GM23248 (cell line): ENCODE measurements around the gene UPP1. TPM values are rescaled to one million over a fixed set of nuclear protein-coding genes. Genes with fewer than 3 reads are reported as not detected.

ENCODE experiments used
- DNase-seq: peaks from one replicate; pipeline ENCODE4 v3.0.0-alpha.2; 2015
- H2AFZ ChIP-seq: fragments of 200-600 bp; sonication (generic); 2 replicates; pipeline ENCODE4 v1.6.1; 2016; ENCODE audit warnings: antibody characterized with exemption
- H3F3A ChIP-seq: fragments of 200-600 bp; sonication (generic); 2 replicates; pipeline ENCODE4 v1.6.1; 2016; ENCODE audit warnings: mild to moderate bottlenecking, antibody characterized with exemption, mixed run types; ENCODE audit not compliant: insufficient read depth
- H3K27ac ChIP-seq: fragments of 200-600 bp; sonication (generic); 2 replicates; pipeline ENCODE4 v1.5.1; 2016; ENCODE audit warnings: mild to moderate bottlenecking
- H3K27me3 ChIP-seq: fragments of 200-600 bp; sonication (generic); replicated peaks from 2 replicates; pipeline ENCODE4 v1.6.1; 2016; ENCODE audit warnings: mild to moderate bottlenecking; ENCODE audit not compliant: insufficient read depth
- H3K36me3 ChIP-seq: fragments of 200-600 bp; sonication (generic); 2 replicates; pipeline ENCODE4 v1.6.1; 2016; ENCODE audit warnings: low read depth, mild to moderate bottlenecking
- H3K4me1 ChIP-seq: fragments of 200-600 bp; sonication (generic); 2 replicates; pipeline ENCODE4 v1.6.1; 2016; ENCODE audit warnings: mild to moderate bottlenecking; ENCODE audit not compliant: insufficient read depth
- H3K4me2 ChIP-seq: fragments of 200-600 bp; sonication (generic); one replicate; pipeline ENCODE4 v1.6.1; 2016; ENCODE audit warnings: mild to moderate bottlenecking; ENCODE audit not compliant: unreplicated experiment
- H3K4me3 ChIP-seq: fragments of 200-600 bp; sonication (generic); 2 replicates; pipeline ENCODE4 v1.5.1; 2016; ENCODE audit warnings: mild to moderate bottlenecking
- H3K79me2 ChIP-seq: fragments of 200-600 bp; sonication (generic); 2 replicates; pipeline ENCODE4 v1.6.1; 2016; ENCODE audit warnings: mild to moderate bottlenecking; ENCODE audit not compliant: insufficient read depth
- H3K9ac ChIP-seq: fragments of 200-600 bp; sonication (generic); 2 replicates; pipeline ENCODE4 v1.6.1; 2016; ENCODE audit warnings: mild to moderate bottlenecking
- H3K9me2 ChIP-seq: fragments of 200-600 bp; sonication (generic); 2 replicates; pipeline ENCODE4 v1.6.1; 2016; ENCODE audit warnings: mixed run types, mild to moderate bottlenecking, moderate library complexity; ENCODE audit not compliant: insufficient read depth
- H3K9me3 ChIP-seq: fragments of 200-600 bp; sonication (generic); one replicate; pipeline ENCODE4 v1.6.1; 2017; ENCODE audit warnings: low read depth
- H4K20me1 ChIP-seq: fragments of 200-600 bp; sonication (generic); 2 replicates; pipeline ENCODE4 v1.6.0; 2016; ENCODE audit not compliant: insufficient read depth
- EZH2 ChIP-seq: fragments of 200-600 bp; sonication (generic); IDR thresholded peaks from 2 replicates; pipeline ENCODE4 v1.6.1; 2018; ENCODE audit warnings: antibody characterized with exemption, mild to moderate bottlenecking; ENCODE audit not compliant: insufficient read depth, poor library complexity, severe bottlenecking
- EZH2phosphoT487 ChIP-seq: fragments of 200-600 bp; sonication (generic); IDR thresholded peaks from 2 replicates; pipeline ENCODE4 v1.6.1; 2018; ENCODE audit warnings: antibody characterized with exemption, moderate library complexity, mild to moderate bottlenecking, low read depth; ENCODE audit not compliant: insufficient read depth
- WGBS, 2 experiments: methylation state at CpG; one replicate each; pipeline ENCODE4 v1.1.6; 2015 to 2017; ENCODE audit warnings: low lambda C conversion rate in 2 of 2, low coverage in 1 of 2; ENCODE audit errors: missing lambda C conversion rate in 2 of 2; 5-methylcytosine and 5-hydroxymethylcytosine counted together
- in situ Hi-C: fragments of 300-500 bp; cut with MboI; formaldehyde crosslinking; loops from 2 replicates; pipeline ENCODE4 v1.15.0; 2020
- polyA plus RNA-seq: library from polyadenylated mRNA; unstranded; fragments of >200 nt; fragmentation: Nextera tagmentation; extraction: Ambion mirVana; gene quantifications from 2 replicates; pipeline ENCODE4 v1.2.1, GENCODE V29; 2016
- total RNA-seq: library from RNA; depleted of rRNA; stranded (reverse); fragments of >200 nt; shearing (Covaris generic); gene quantifications from 2 replicates; pipeline ENCODE4 v1.2.3, GENCODE V29; 2014

Gene UPP1
- total and polyA plus RNA-seq, 2 experiments from 2014 or later: 12.9 to 33.2 TPM

DNA sequence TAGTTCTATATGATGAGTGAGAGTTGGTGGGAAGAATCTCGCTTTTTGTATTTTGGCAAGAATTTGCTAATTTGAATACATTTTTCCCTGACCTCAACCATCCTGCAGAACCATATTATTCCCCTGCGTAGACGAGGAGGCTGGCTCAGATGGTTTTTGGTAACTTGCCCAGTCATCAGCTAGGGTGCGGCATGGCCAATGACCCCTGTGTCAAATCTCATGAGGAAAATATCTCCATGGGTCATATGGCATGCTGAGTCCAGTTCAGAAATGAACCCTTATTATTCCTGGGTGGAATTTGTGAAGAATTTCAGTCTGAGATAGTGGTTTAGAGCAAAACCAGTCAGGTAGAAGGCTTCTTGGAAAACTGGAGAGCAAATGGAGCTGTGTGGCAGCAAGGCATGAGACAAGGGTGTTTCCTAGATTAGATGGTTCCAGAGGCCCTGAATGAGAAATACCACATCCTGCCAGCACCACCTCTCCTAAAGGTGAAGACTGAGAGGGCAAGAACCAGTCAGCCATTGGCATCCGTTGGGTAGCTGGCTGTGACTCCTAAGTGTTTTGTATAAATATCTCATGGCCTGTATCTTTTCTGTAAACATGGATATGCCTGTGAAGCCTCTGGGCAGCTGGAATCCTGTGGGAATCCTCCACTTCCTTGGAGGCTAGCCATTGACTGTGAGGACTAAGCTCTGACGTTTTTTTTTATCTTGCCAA lies 5.8 kb upstream of the UPP1 start:
- H3K9me2 ChIP-seq: no peaks in the 10 kb centered on the region
- 78 to 82% methylated on average over 6 of the region's 6 CpGs for WGBS, 2 experiments
- TF ChIP-seq EZH2phosphoT487 (no peak), EZH2 (no peak)
- H3F3A ChIP-seq: peaks cover 49% of the 10 kb centered on the region
- H3K9me3 ChIP-seq: no peaks in the 10 kb centered on the region
- H3K36me3 ChIP-seq: no peaks in the 10 kb centered on the region
- no peak overlapping the region for H2AFZ ChIP-seq
- H4K20me1 ChIP-seq: no peaks in the 10 kb centered on the region
- no peaks in the 10 kb centered on the region for H3K27me3 ChIP-seq
- in situ Hi-C loops: no loop called here
- peak; percentile 29 for DNase-seq
- no peak overlapping the region for H3K9ac ChIP-seq
- no peaks in the 10 kb centered on the region for H3K79me2 ChIP-seq
- no peak overlapping the region for H3K27ac ChIP-seq
- peaks cover 44% of the 10 kb centered on the region for H3K4me1 ChIP-seq
- H3K4me2 ChIP-seq: no peak overlapping the region
- no peak overlapping the region for H3K4me3 ChIP-seq

DNA sequence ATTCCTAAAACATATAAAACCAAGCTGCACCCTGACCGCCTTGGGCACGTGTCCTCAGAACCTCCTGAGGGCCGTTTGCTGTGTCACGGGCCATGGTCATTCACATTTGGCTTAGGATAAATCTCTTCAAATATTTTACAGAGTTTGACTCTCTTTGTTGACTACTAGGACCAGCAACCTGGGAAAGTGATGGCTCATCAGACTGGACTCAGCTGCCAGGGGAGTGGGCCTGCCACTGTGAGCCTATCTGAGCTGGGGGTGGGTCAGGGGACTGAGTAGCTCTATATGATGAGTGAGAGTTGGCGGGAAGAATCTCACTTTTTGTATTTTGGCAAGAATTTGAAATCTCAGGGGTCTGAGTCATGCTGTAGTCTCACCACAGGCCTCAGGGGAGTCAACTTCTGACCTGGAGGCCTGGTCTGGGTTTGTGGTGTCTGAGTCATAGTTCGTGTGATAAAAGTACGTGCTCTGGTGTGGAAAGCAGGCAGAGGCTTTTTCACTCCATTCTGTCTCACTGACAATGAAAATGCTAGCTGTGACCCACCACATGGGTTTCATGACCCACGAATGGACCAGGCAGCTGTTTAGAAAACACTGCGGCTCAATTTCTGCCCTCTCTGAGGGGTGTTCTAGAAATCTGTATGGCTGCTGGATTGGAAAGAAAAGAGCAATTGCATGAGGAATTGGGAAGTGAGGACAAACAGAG lies 4.2 kb upstream of the UPP1 start:
- peaks cover 45% of the 10 kb centered on the region for H3K4me1 ChIP-seq
- peak; percentile 99 for DNase-seq
- peak overlapping the region; percentile 61 for H3K9ac ChIP-seq
- H3K36me3 ChIP-seq: no peaks in the 10 kb centered on the region
- H3K4me2 ChIP-seq: peak overlapping the region; percentile 68
- H3K9me2 ChIP-seq: no peaks in the 10 kb centered on the region
- H2AFZ ChIP-seq: no peak overlapping the region
- 18 to 19% methylated on average over 9 of the region's 9 CpGs for WGBS, 2 experiments
- H3K4me3 ChIP-seq: 0 out of 2 replicates have a peak overlapping the region, but pooled peaks have one; percentile 36
- no peaks in the 10 kb centered on the region for H3K27me3 ChIP-seq
- no peaks in the 10 kb centered on the region for H4K20me1 ChIP-seq
- peaks cover 49% of the 10 kb centered on the region for H3F3A ChIP-seq
- no peaks in the 10 kb centered on the region for H3K9me3 ChIP-seq
- in situ Hi-C loops: no loop called here
- TF ChIP-seq EZH2phosphoT487: peak; percentile 92
- TF ChIP-seq EZH2: no peak
- peaks cover under 1% of the 10 kb centered on the region; the same call in 1 of the 2 replicates for H3K79me2 ChIP-seq
- H3K27ac ChIP-seq: peak overlapping the region; percentile 76

DNA sequence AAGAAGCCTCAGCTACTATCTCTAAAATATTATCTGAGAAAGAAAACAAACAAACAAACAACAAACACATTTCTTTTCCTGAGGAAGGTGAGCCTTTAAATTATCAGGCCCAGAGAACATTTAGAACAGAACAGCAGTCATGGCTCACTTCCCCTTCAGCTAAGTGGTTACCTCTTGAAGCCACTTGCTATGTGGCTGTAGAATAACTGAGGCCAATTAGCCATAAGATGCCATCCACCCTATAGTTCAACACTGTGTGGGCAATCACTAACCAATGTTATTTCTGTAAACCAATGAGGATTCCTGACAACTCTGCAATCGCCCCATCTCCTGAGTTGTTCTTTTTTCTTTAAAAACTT lies 3.7 kb upstream of the UPP1 start:
- TF ChIP-seq EZH2: no peak
- TF ChIP-seq EZH2phosphoT487: no peak
- WGBS, 2 experiments: 96 to 100% methylated on average over 1 of the region's 1 CpG
- H3K4me1 ChIP-seq: peaks cover 45% of the 10 kb centered on the region
- peak overlapping the region; percentile 76 for H3K27ac ChIP-seq
- in situ Hi-C loops: no loop called here
- H3F3A ChIP-seq: peaks cover 49% of the 10 kb centered on the region
- H3K4me3 ChIP-seq: 0 out of 2 replicates have a peak overlapping the region, but pooled peaks have one; percentile 36
- no peak for DNase-seq
- H3K9ac ChIP-seq: peak overlapping the region; percentile 61
- no peak overlapping the region for H2AFZ ChIP-seq
- H3K79me2 ChIP-seq: peaks cover 3% of the 10 kb centered on the region; the same call in 1 of the 2 replicates
- no peaks in the 10 kb centered on the region for H3K27me3 ChIP-seq
- H3K9me2 ChIP-seq: no peaks in the 10 kb centered on the region
- peak overlapping the region; percentile 68 for H3K4me2 ChIP-seq
- no peaks in the 10 kb centered on the region for H4K20me1 ChIP-seq
- H3K36me3 ChIP-seq: peaks cover 4% of the 10 kb centered on the region; the same call in 1 of the 2 replicates
- no peaks in the 10 kb centered on the region for H3K9me3 ChIP-seq

GRCh38 chr7:48085942-48086341 lies 3.1 kb upstream of the UPP1 start:
- TF ChIP-seq EZH2 (no peak), EZH2phosphoT487 (no peak)

More at GRCh38 chr7:48085942-48086341, 3.1 kb upstream of the UPP1 start:
- Histone ChIP-seq H3K9ac (no peak overlapping the region), H3F3A (peaks cover 54% of the 10 kb centered on the region), H3K9me3 (no peaks in the 10 kb centered on the region), H3K4me2 (peak overlapping the region; percentile 89), H3K27ac (peak overlapping the region; percentile 92; the same call in 1 of the 2 replicates), H3K4me3 (no peak overlapping the region), H3K9me2 (no peaks in the 10 kb centered on the region), H3K36me3 (peaks cover 9% of the 10 kb centered on the region; the same call in 1 of the 2 replicates), H2AFZ (no peak overlapping the region), H4K20me1 (no peaks in the 10 kb centered on the region), H3K4me1 (peaks cover 45% of the 10 kb centered on the region), H3K27me3 (no peaks in the 10 kb centered on the region), H3K79me2 (peaks cover 3% of the 10 kb centered on the region; the same call in 1 of the 2 replicates)
- in situ Hi-C loops: no loop called here
- WGBS, 2 experiments: 94 to 100% methylated on average over 1 of the region's 1 CpG
- no peak for DNase-seq
